ENCODE measurements around the gene NTRK2.
"Not testable (repeated sequence)": the region's sequence is repeated elsewhere in the genome, so short reads cannot be mapped to it uniquely, and the experiment has no call there.

NTRK2 gene

DNA sequence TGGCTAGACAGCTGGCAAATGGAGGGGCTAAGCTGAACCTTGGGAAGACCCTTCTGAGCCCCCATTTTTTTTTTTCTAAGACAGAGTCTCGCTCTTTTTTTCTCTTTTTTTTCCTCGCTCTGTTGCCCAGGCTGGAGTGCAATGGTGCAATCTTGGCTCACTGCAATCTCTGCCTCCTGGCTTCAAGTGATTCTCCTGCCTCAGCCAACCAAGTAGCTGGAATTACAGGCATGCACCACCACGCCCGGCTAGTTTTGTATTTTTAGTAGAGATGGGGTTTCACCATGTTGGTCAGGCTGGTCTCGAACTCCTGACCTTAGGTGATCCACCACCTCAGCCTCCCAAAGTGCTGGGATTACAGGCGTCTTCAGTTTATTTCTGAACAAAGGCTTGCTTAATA is 229.1 kb downstream of the NTRK2 start:
- H3K27ac ChIP-seq (ENCODE audit: low read depth, low read length); H3K23ac ChIP-seq (ENCODE audit: low read length); H2AFZ ChIP-seq (ENCODE audit: insufficient read depth, low read length, poor library complexity); H2BK5ac ChIP-seq (ENCODE audit: low read depth, low read length, poor library complexity); H2AK5ac ChIP-seq (ENCODE audit: low read length); H3K36me3 ChIP-seq (ENCODE audit: control insufficient read depth in 1 of 2, insufficient read depth in 2 of 2, low read length in 2 of 2); DNase-seq; H3K79me1 ChIP-seq (ENCODE audit: low read length); H3K4me1 ChIP-seq (ENCODE audit: control insufficient read depth in 1 of 2, insufficient read depth in 2 of 2, low read length in 2 of 2); H4K12ac ChIP-seq (ENCODE audit: low read depth, low read length); H3K18ac ChIP-seq (ENCODE audit: low read length); H4K91ac ChIP-seq (ENCODE audit: low read depth, low read length); H3K9me3 ChIP-seq (ENCODE audit: insufficient read depth, low read depth, low read length); H3K14ac ChIP-seq (ENCODE audit: low read length); H2BK120ac ChIP-seq (ENCODE audit: insufficient read depth, low read length, poor library complexity); H2BK12ac ChIP-seq (ENCODE audit: low read length); H3K4me3 ChIP-seq (ENCODE audit: low read depth, low read length); H3K4me2 ChIP-seq (ENCODE audit: low read length); H3K4ac ChIP-seq (ENCODE audit: low read depth, low read length); H3K27me3 ChIP-seq (ENCODE audit: insufficient read depth, low read length); H4K8ac ChIP-seq (ENCODE audit: low read depth, low read length); H3K9ac ChIP-seq (ENCODE audit: low read length); H3K79me2 ChIP-seq (ENCODE audit: control insufficient read depth, insufficient read depth, low read length, poor library complexity): not testable (repeated sequence)
- no CpG with 5 or more reads among the region's 6 CpGs for WGBS (ENCODE audit: extremely low coverage, insufficient coverage, insufficient read length)

DNA sequence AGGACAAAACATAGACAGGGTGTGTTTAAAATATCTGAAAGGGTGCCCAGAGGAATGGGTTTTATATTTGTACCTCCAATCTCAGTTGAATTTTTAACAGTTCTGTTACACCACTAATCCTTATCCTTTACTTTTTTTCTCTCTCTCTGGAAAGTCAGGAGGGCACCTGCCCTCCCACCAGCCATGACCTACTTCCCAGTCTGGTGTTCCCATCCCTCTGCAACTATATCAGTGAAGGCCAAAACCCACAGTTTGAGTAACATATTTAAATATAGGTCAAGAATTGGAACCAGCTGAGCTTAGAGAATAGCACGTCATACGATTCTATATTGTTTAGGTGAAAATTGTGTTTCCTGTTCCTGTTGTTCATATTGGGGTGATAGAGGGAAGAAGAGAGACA is 229.8 kb downstream of the NTRK2 start:
- H4K8ac ChIP-seq (ENCODE audit: low read depth, low read length), result no peak overlapping the region
- H2BK12ac ChIP-seq (ENCODE audit: low read length), result no peak overlapping the region
- H2AK5ac ChIP-seq (ENCODE audit: low read length), result no peak overlapping the region
- no peaks in the 10 kb centered on the region for H3K4me1 ChIP-seq (ENCODE audit: control insufficient read depth in 1 of 2, insufficient read depth in 2 of 2, low read length in 2 of 2)
- no peak overlapping the region for H4K91ac ChIP-seq (ENCODE audit: low read depth, low read length)
- H3K23ac ChIP-seq (ENCODE audit: low read length), result no peak overlapping the region
- no peak overlapping the region for H2BK5ac ChIP-seq (ENCODE audit: low read depth, low read length, poor library complexity)
- no peak overlapping the region for H4K12ac ChIP-seq (ENCODE audit: low read depth, low read length)
- no peak overlapping the region for H2BK120ac ChIP-seq (ENCODE audit: insufficient read depth, low read length, poor library complexity)
- H3K4me2 ChIP-seq (ENCODE audit: low read length), result no peak overlapping the region
- H3K79me2 ChIP-seq (ENCODE audit: control insufficient read depth, insufficient read depth, low read length, poor library complexity), result no peaks in the 10 kb centered on the region
- H2AFZ ChIP-seq (ENCODE audit: insufficient read depth, low read length, poor library complexity), result no peak overlapping the region
- no peak overlapping the region for H3K27ac ChIP-seq (ENCODE audit: low read depth, low read length)
- no peak overlapping the region for H3K9ac ChIP-seq (ENCODE audit: low read length)
- no peak overlapping the region for H3K4ac ChIP-seq (ENCODE audit: low read depth, low read length)
- H3K9me3 ChIP-seq (ENCODE audit: insufficient read depth, low read depth, low read length), result no peaks in the 10 kb centered on the region
- DNase-seq, result no peak
- no peak overlapping the region for H3K14ac ChIP-seq (ENCODE audit: low read length)
- no peaks in the 10 kb centered on the region for H3K27me3 ChIP-seq (ENCODE audit: insufficient read depth, low read length)
- H3K4me3 ChIP-seq (ENCODE audit: low read depth, low read length), result no peak overlapping the region
- WGBS (ENCODE audit: extremely low coverage, insufficient coverage, insufficient read length), result no CpG with 5 or more reads among the region's 2 CpGs
- no peaks in the 10 kb centered on the region for H3K36me3 ChIP-seq (ENCODE audit: control insufficient read depth in 1 of 2, insufficient read depth in 2 of 2, low read length in 2 of 2)
- H3K18ac ChIP-seq (ENCODE audit: low read length), result no peak overlapping the region
- no peaks in the 10 kb centered on the region for H3K79me1 ChIP-seq (ENCODE audit: low read length)

DNA sequence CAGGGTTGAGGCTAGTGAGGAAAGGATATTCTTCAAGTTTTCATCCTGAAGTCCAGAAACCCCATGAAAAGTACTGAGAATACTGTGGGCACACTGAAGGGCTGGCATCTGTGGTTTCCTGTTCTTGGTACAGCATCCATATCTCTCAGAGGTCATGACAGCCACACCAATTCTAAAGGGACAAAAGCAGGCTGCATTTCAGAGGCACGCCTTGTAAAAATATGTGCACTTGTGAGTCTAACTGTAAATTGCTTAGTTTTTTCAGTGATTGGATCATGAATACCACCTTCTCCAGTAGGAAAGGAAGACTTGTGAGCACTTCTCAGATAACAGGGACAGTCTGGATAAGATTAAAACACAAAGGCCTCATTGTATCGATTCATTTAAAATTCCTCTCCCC is 230.9 kb downstream of the NTRK2 start:
- no peak overlapping the region for H2AFZ ChIP-seq (ENCODE audit: insufficient read depth, low read length, poor library complexity)
- no peak overlapping the region for H3K14ac ChIP-seq (ENCODE audit: low read length)
- no peak overlapping the region for H3K27ac ChIP-seq (ENCODE audit: low read depth, low read length)
- H3K4me1 ChIP-seq (ENCODE audit: control insufficient read depth in 1 of 2, insufficient read depth in 2 of 2, low read length in 2 of 2), result no peaks in the 10 kb centered on the region
- no peak overlapping the region for H2BK12ac ChIP-seq (ENCODE audit: low read length)
- H2BK120ac ChIP-seq (ENCODE audit: insufficient read depth, low read length, poor library complexity), result no peak overlapping the region
- no peak overlapping the region for H2AK5ac ChIP-seq (ENCODE audit: low read length)
- no peak overlapping the region for H3K4ac ChIP-seq (ENCODE audit: low read depth, low read length)
- H3K79me2 ChIP-seq (ENCODE audit: control insufficient read depth, insufficient read depth, low read length, poor library complexity), result no peaks in the 10 kb centered on the region
- no peak overlapping the region for H3K4me3 ChIP-seq (ENCODE audit: low read depth, low read length)
- H4K12ac ChIP-seq (ENCODE audit: low read depth, low read length), result no peak overlapping the region
- H4K91ac ChIP-seq (ENCODE audit: low read depth, low read length), result no peak overlapping the region
- H3K23ac ChIP-seq (ENCODE audit: low read length), result no peak overlapping the region
- no peak overlapping the region for H2BK5ac ChIP-seq (ENCODE audit: low read depth, low read length, poor library complexity)
- H4K8ac ChIP-seq (ENCODE audit: low read depth, low read length), result no peak overlapping the region
- no peaks in the 10 kb centered on the region for H3K9me3 ChIP-seq (ENCODE audit: insufficient read depth, low read depth, low read length)
- no peaks in the 10 kb centered on the region for H3K79me1 ChIP-seq (ENCODE audit: low read length)
- no peaks in the 10 kb centered on the region for H3K36me3 ChIP-seq (ENCODE audit: control insufficient read depth in 1 of 2, insufficient read depth in 2 of 2, low read length in 2 of 2)
- WGBS (ENCODE audit: extremely low coverage, insufficient coverage, insufficient read length), result no CpG with 5 or more reads among the region's 2 CpGs
- H3K4me2 ChIP-seq (ENCODE audit: low read length), result no peak overlapping the region
- DNase-seq, result no peak
- no peaks in the 10 kb centered on the region for H3K27me3 ChIP-seq (ENCODE audit: insufficient read depth, low read length)
- H3K18ac ChIP-seq (ENCODE audit: low read length), result no peak overlapping the region
- no peak overlapping the region for H3K9ac ChIP-seq (ENCODE audit: low read length)

DNA sequence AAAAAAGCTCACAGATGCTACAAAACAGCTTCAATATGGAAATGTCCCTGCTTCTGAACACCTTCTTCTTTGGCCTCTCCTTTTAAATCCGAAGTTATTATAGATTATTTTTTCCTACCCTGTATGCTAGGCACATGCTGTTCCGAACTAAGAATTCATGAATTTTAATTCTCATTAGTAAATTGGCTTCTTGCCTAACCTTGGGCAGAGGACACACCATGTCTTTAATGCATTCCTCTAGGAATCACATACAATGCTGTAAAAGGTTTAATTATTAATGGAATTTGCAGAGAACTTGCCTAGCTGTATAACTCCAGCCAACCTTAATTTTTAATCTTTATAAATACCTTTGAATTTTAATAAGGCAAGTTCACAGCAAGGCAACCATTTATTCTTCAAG is 234.4 kb downstream of the NTRK2 start:
- no peaks in the 10 kb centered on the region for H3K36me3 ChIP-seq (ENCODE audit: control insufficient read depth in 1 of 2, insufficient read depth in 2 of 2, low read length in 2 of 2)
- no peaks in the 10 kb centered on the region for H3K4me1 ChIP-seq (ENCODE audit: control insufficient read depth in 1 of 2, insufficient read depth in 2 of 2, low read length in 2 of 2)
- H3K23ac ChIP-seq (ENCODE audit: low read length), result no peak overlapping the region
- H2BK120ac ChIP-seq (ENCODE audit: insufficient read depth, low read length, poor library complexity), result no peak overlapping the region
- H3K4me2 ChIP-seq (ENCODE audit: low read length), result no peak overlapping the region
- H4K91ac ChIP-seq (ENCODE audit: low read depth, low read length), result no peak overlapping the region
- no peaks in the 10 kb centered on the region for H3K79me1 ChIP-seq (ENCODE audit: low read length)
- DNase-seq, result no peak
- H3K79me2 ChIP-seq (ENCODE audit: control insufficient read depth, insufficient read depth, low read length, poor library complexity), result no peaks in the 10 kb centered on the region
- H4K8ac ChIP-seq (ENCODE audit: low read depth, low read length), result no peak overlapping the region
- H3K27ac ChIP-seq (ENCODE audit: low read depth, low read length), result no peak overlapping the region
- no peaks in the 10 kb centered on the region for H3K27me3 ChIP-seq (ENCODE audit: insufficient read depth, low read length)
- H3K4ac ChIP-seq (ENCODE audit: low read depth, low read length), result no peak overlapping the region
- no peak overlapping the region for H4K12ac ChIP-seq (ENCODE audit: low read depth, low read length)
- H2BK12ac ChIP-seq (ENCODE audit: low read length), result no peak overlapping the region
- H2AFZ ChIP-seq (ENCODE audit: insufficient read depth, low read length, poor library complexity), result no peak overlapping the region
- no peak overlapping the region for H3K14ac ChIP-seq (ENCODE audit: low read length)
- no peak overlapping the region for H3K18ac ChIP-seq (ENCODE audit: low read length)
- H2AK5ac ChIP-seq (ENCODE audit: low read length), result no peak overlapping the region
- no peak overlapping the region for H3K9ac ChIP-seq (ENCODE audit: low read length)
- H3K9me3 ChIP-seq (ENCODE audit: insufficient read depth, low read depth, low read length), result no peaks in the 10 kb centered on the region
- no peak overlapping the region for H2BK5ac ChIP-seq (ENCODE audit: low read depth, low read length, poor library complexity)
- H3K4me3 ChIP-seq (ENCODE audit: low read depth, low read length), result no peak overlapping the region
- WGBS (ENCODE audit: extremely low coverage, insufficient coverage, insufficient read length), result no CpG with 5 or more reads among the region's 2 CpGs

Measured in trophoblast cell (in vitro differentiated cells and primary cell).